Measurements from ENCODE around the gene TIE1. TPM values are rescaled to one million over a fixed set of nuclear protein-coding genes. Genes with fewer than 3 reads are reported as not detected.

Gene TIE1
- total RNA-seq, 4 donors from 2014 or later = 47.4 to 80.7 (median 67.9) TPM

GRCh38 chr1:43329995-43330751, 29.4 kb downstream of the TIE1 start:
- no peaks in the 10 kb centered on the region for H3K36me3 ChIP-seq
- peak overlapping the region; percentile 10 to 49 for H3K27ac ChIP-seq
- peak; percentile 42 to 51 for DNase-seq
- no peaks in the 10 kb centered on the region for H3K9me3 ChIP-seq
- intact Hi-C loops (cut with DNase I; ENCODE audit: low total_unique reads) = no loop called here
- no peaks in the 10 kb centered on the region for H3K27me3 ChIP-seq
- no peak overlapping the region for H3K4me3 ChIP-seq
- H3K4me1 ChIP-seq = no peaks in the 10 kb centered on the region
- no peak for TF ChIP-seq CTCF (IDR thresholded peaks at IDR 0.05)

GRCh38 chr1:43331688-43332087, 30.9 kb downstream of the TIE1 start:
- intact Hi-C loops (cut with DNase I; ENCODE audit: low total_unique reads) = no loop called here
- H3K27ac ChIP-seq = no peak overlapping the region
- no peaks in the 10 kb centered on the region for H3K36me3 ChIP-seq
- TF ChIP-seq CTCF (IDR thresholded peaks at IDR 0.05) = no peak
- TF ChIP-seq POLR2A (IDR thresholded peaks at IDR 0.05) = no peak
- H3K4me3 ChIP-seq = no peak overlapping the region
- no peak for DNase-seq
- no peaks in the 10 kb centered on the region for H3K9me3 ChIP-seq
- H3K4me1 ChIP-seq = no peaks in the 10 kb centered on the region
- no peaks in the 10 kb centered on the region for H3K27me3 ChIP-seq

- intact Hi-C loops (cut with DNase I; ENCODE audit: low total_unique reads) = no loop called here
- Histone ChIP-seq H3K27ac (no peak overlapping the region), H3K36me3 (no peaks in the 10 kb centered on the region), H3K4me3 (no peak overlapping the region), H3K4me1 (no peaks in the 10 kb centered on the region), H3K27me3 (no peaks in the 10 kb centered on the region), H3K9me3 (no peaks in the 10 kb centered on the region)
- TF ChIP-seq CTCF (IDR thresholded peaks at IDR 0.05) = no peak
- no peak for TF ChIP-seq POLR2A (IDR thresholded peaks at IDR 0.05)
- no peak for DNase-seq
These were observed 33.8 kb downstream of the TIE1 start for GRCh38 chr1:43334453-43335205.

GRCh38 chr1:43337588-43337987, 36.8 kb downstream of the TIE1 start, which contains the start of gene MPL:
TSS of gene MPL (plus strand) at chr1:43337818. CDS start at chr1:43337849, 31 bp downstream.
- Histone ChIP-seq H3K9me3 (no peaks in the 10 kb centered on the region), H3K27ac (no peak within 1 kb of the TSS), H3K36me3 (no peaks in the 10 kb centered on the region), H3K4me3 (no peak within 1 kb of the TSS), H3K27me3 (no peaks in the 10 kb centered on the region), H3K4me1 (no peaks in the 10 kb centered on the region)
- TF ChIP-seq POLR2A (IDR thresholded peaks at IDR 0.05) (no peak), CTCF (IDR thresholded peaks at IDR 0.05) (no peak)
- DNase-seq = no peak
- intact Hi-C loops (cut with DNase I; ENCODE audit: low total_unique reads) = no loop called here

- Histone ChIP-seq H3K4me1 (no peaks in the 10 kb centered on the region), H3K4me3 (no peak overlapping the region), H3K9me3 (no peaks in the 10 kb centered on the region), H3K27me3 (no peaks in the 10 kb centered on the region), H3K36me3 (no peaks in the 10 kb centered on the region), H3K27ac (no peak overlapping the region)
- intact Hi-C loops (cut with DNase I; ENCODE audit: low total_unique reads) = no loop called here
- TF ChIP-seq POLR2A (IDR thresholded peaks at IDR 0.05) (no peak), CTCF (IDR thresholded peaks at IDR 0.05) (no peak)
- DNase-seq = no peak
These were observed 37.2 kb downstream of the TIE1 start for GRCh38 chr1:43338001-43338400.

Data from uterus (tissue), 4 donors.